Brain microvascular endothelial cell (primary cell): Measurements from ENCODE around the gene CDC42BPA.
A peak's percentile ranks its signal among the peaks of the same experiment; 100 is the strongest.
"Not testable (repeated sequence)": the region's sequence is repeated elsewhere in the genome, so short reads cannot be mapped to it uniquely, and the experiment has no call there.

ENCODE experiments used
- DNase-seq: peaks from one replicate; pipeline ENCODE4 v3.0.0-alpha.2; 2020
- H3K27ac ChIP-seq: fragments of 250-450 bp; sonication (Bioruptor Pico); 2 replicates; pipeline ENCODE4 v1.5.1; 2020; ENCODE audit warnings: mild to moderate bottlenecking, moderate library complexity
- H3K27me3 ChIP-seq: fragments of 250-450 bp; sonication (Bioruptor Pico); replicated peaks from 2 replicates; pipeline ENCODE4 v1.5.1; 2020; ENCODE audit warnings: mild to moderate bottlenecking
- H3K36me3 ChIP-seq: fragments of 250-450 bp; sonication (Bioruptor Pico); replicated peaks from 2 replicates; pipeline ENCODE4 v1.5.1; 2020; ENCODE audit warnings: mild to moderate bottlenecking
- H3K4me3 ChIP-seq: 2 replicates; pipeline ENCODE4 v1.5.1; 2011; ENCODE audit warnings: low read depth, mild to moderate bottlenecking, control low read depth, low read length, moderate library complexity
- CTCF ChIP-seq: IDR thresholded peaks from 2 replicates; pipeline ENCODE4 v1.5.1; 2011; ENCODE audit warnings: low read depth, mild to moderate bottlenecking, moderate library complexity, low read length, control low read depth, inconsistent platforms; ENCODE audit errors: missing control alignments
- in situ Hi-C: cut with HindIII; loops from 2 replicates; pipeline ENCODE4 v1.10.0; 2017; ENCODE audit warnings: low sequenced_read_pairs, low pct_ligation_motif_present

Gene CDC42BPA

GRCh38 chr1:227353186-227353585 is 34.9 kb upstream of the CDC42BPA start:
- no peak for TF ChIP-seq CTCF
- no peak for DNase-seq
- in situ Hi-C loops: no loop called here

GRCh38 chr1:227352164-227352563 is 33.9 kb upstream of the CDC42BPA start:
- H3K36me3 ChIP-seq, in situ Hi-C loops, DNase-seq, H3K27me3 ChIP-seq, H3K4me3 ChIP-seq, H3K27ac ChIP-seq: not testable (repeated sequence)

More at GRCh38 chr1:227353186-227353585, 34.9 kb upstream of the CDC42BPA start:
- Histone ChIP-seq H3K36me3 (no peaks in the 10 kb centered on the region), H3K27ac (no peak overlapping the region), H3K27me3 (no peaks in the 10 kb centered on the region), H3K4me3 (no peak overlapping the region)

- Histone ChIP-seq H3K27me3 (no peaks in the 10 kb centered on the region), H3K4me3 (no peak overlapping the region), H3K36me3 (no peaks in the 10 kb centered on the region), H3K27ac (no peak overlapping the region)
- in situ Hi-C loops: no loop called here
- TF ChIP-seq CTCF: no peak
- no peak for DNase-seq
Observed at GRCh38 chr1:227351443-227351842, 33.2 kb upstream of the CDC42BPA start.

GRCh38 chr1:227349967-227350366 is 31.7 kb upstream of the CDC42BPA start:
- in situ Hi-C loops: no loop called here
- Histone ChIP-seq H3K27ac (no peak overlapping the region), H3K36me3 (no peaks in the 10 kb centered on the region), H3K4me3 (no peak overlapping the region), H3K27me3 (no peaks in the 10 kb centered on the region)
- no peak for DNase-seq
- TF ChIP-seq CTCF: no peak

GRCh38 chr1:227343727-227344551 is 25.6 kb upstream of the CDC42BPA start:
- Histone ChIP-seq H3K27ac (peak overlapping the region; percentile 44), H3K36me3 (no peaks in the 10 kb centered on the region), H3K4me3 (no peak overlapping the region), H3K27me3 (no peaks in the 10 kb centered on the region)
- TF ChIP-seq CTCF: no peak
- peak; percentile 57 for DNase-seq
- in situ Hi-C loops: no loop called here

- in situ Hi-C loops: no loop called here
- TF ChIP-seq CTCF: no peak
Observed at GRCh38 chr1:227343206-227343605, 24.9 kb upstream of the CDC42BPA start.

More at GRCh38 chr1:227343206-227343605, 24.9 kb upstream of the CDC42BPA start:
- no peak for DNase-seq
- Histone ChIP-seq H3K4me3 (no peak overlapping the region), H3K27me3 (no peaks in the 10 kb centered on the region), H3K36me3 (no peaks in the 10 kb centered on the region), H3K27ac (no peak overlapping the region)
